ENCODE data around the gene DMRT1. TPM values are rescaled to one million over a fixed set of nuclear protein-coding genes. Genes with fewer than 3 reads are reported as not detected.

DMRT1 gene
- total and polyA plus RNA-seq, 5 donors from 2014 or later: not detected

- H3K4me1 ChIP-seq (ENCODE audit: control insufficient read depth, insufficient read depth, low read length, poor library complexity, severe bottlenecking): no peaks in the 10 kb centered on the region
- ATAC-seq (ENCODE audit: low read depth in 2 of 2) (no peak), DNase-seq (no peak)
- Mint-ChIP-seq H3K4me1 (no peaks in the 10 kb centered on the region), H3K9me3 (peaks cover 0 to 2% (median 0%) of the 10 kb centered on the region in 7 donors), H3K4me3 (no peak overlapping the region), H3K27ac (no peak overlapping the region), H3K36me3 (no peaks in the 10 kb centered on the region), H3K27me3 (peaks cover 23% of the 10 kb centered on the region)
- H3K4me3 ChIP-seq (ENCODE audit: low read depth, low read length): no peak overlapping the region
- H3K36me3 ChIP-seq (ENCODE audit: control insufficient read depth, insufficient read depth, low read length): no peaks in the 10 kb centered on the region
- peaks cover 11% of the 10 kb centered on the region for H3K27me3 ChIP-seq (ENCODE audit: control insufficient read depth, insufficient read depth, low read length)
- H3K9me3 ChIP-seq (ENCODE audit: control insufficient read depth in 2 of 2, low read length in 2 of 2): no peaks in the 10 kb centered on the region
- H3K27ac ChIP-seq (ENCODE audit: insufficient read depth, low read length, poor library complexity, severe bottlenecking): no peak overlapping the region
Observed at GRCh38 chr9:959105-959504, 117.6 kb downstream of the DMRT1 start.

- Mint-ChIP-seq H3K27ac (no peak overlapping the region), H3K27me3 (peaks cover 31% of the 10 kb centered on the region), H3K36me3 (no peaks in the 10 kb centered on the region), H3K4me1 (no peaks in the 10 kb centered on the region), H3K4me3 (no peak overlapping the region), H3K9me3 (peaks cover 0 to 2% (median 0%) of the 10 kb centered on the region in 7 donors)
- DNase-seq: no peak
- ATAC-seq (ENCODE audit: low read depth in 2 of 2): no peak
- Histone ChIP-seq H3K27ac (ENCODE audit: insufficient read depth, low read length, poor library complexity, severe bottlenecking) (no peak overlapping the region), H3K36me3 (ENCODE audit: control insufficient read depth, insufficient read depth, low read length) (no peaks in the 10 kb centered on the region), H3K9me3 (ENCODE audit: control insufficient read depth in 2 of 2, low read length in 2 of 2) (no peaks in the 10 kb centered on the region), H3K4me3 (ENCODE audit: low read depth, low read length) (no peak overlapping the region), H3K27me3 (ENCODE audit: control insufficient read depth, insufficient read depth, low read length) (peaks cover 14% of the 10 kb centered on the region), H3K4me1 (ENCODE audit: control insufficient read depth, insufficient read depth, low read length, poor library complexity, severe bottlenecking) (no peaks in the 10 kb centered on the region)
Observed at GRCh38 chr9:959914-960313, 118.4 kb downstream of the DMRT1 start.

DNA sequence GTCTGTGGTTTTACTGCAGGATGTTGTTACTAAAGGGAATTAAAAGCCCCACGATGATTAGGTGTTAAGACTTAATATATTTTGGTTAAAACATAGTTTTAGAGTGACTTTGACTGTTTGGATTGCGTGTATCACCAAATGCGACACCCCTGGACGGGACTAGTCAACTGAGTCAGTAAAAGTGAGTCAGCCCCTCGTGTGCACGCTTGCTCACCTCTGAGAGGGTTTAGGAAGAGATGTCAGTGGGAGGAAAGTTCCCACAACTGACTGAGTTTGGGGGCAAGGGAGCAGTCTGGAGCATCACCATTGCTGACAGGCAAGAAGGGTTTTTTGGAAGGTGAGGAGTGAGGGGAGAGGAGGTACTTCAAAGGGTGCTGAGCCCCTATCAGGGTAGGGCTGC is 120.5 kb downstream of the DMRT1 start:
- Histone ChIP-seq H3K4me1 (ENCODE audit: control insufficient read depth, insufficient read depth, low read length, poor library complexity, severe bottlenecking) (no peaks in the 10 kb centered on the region), H3K9me3 (ENCODE audit: control insufficient read depth in 2 of 2, low read length in 2 of 2) (no peaks in the 10 kb centered on the region), H3K36me3 (ENCODE audit: control insufficient read depth, insufficient read depth, low read length) (no peaks in the 10 kb centered on the region), H3K27me3 (ENCODE audit: control insufficient read depth, insufficient read depth, low read length) (peaks cover 33% of the 10 kb centered on the region), H3K4me3 (ENCODE audit: low read depth, low read length) (no peak overlapping the region), H3K27ac (ENCODE audit: insufficient read depth, low read length, poor library complexity, severe bottlenecking) (no peak overlapping the region)
- Mint-ChIP-seq H3K4me1 (no peaks in the 10 kb centered on the region), H3K27me3 (peaks cover 48% of the 10 kb centered on the region), H3K9me3 (peaks cover 0 to 2% (median 0%) of the 10 kb centered on the region in 7 donors), H3K27ac (no peak overlapping the region), H3K4me3 (no peak overlapping the region), H3K36me3 (no peaks in the 10 kb centered on the region)
- DNase-seq: no peak
- ATAC-seq (ENCODE audit: low read depth in 2 of 2): no peak

DNA sequence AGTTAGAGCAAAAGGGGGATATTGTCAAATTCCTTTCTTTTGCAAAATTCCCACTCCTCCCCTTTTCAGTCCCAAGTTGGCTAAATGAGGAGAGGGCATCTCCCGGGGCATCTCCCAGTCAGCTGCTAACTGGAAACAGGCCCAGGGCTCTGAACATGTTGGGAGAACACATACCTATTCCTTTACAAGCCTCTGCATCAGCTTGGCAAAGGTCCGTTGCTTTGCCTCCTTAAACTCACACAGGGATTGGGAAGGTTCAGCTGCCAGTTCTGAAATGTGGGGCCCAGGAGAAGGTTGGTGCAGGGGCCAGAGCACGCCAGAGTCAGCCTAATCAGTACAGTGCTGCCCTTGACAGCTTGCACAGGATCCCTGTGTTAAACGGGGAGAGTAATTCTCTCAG is 124.0 kb downstream of the DMRT1 start:
- peaks cover 0 to 12% (median 8%) of the 10 kb centered on the region in 4 donors for H3K4me1 Mint-ChIP-seq
- peaks cover 75% of the 10 kb centered on the region for H3K27me3 Mint-ChIP-seq
- Histone ChIP-seq H3K4me1 (ENCODE audit: control insufficient read depth, insufficient read depth, low read length, poor library complexity, severe bottlenecking) (peaks cover 6% of the 10 kb centered on the region), H3K9me3 (ENCODE audit: control insufficient read depth in 2 of 2, low read length in 2 of 2) (no peaks in the 10 kb centered on the region), H3K27me3 (ENCODE audit: control insufficient read depth, insufficient read depth, low read length) (peaks cover 53% of the 10 kb centered on the region), H3K27ac (ENCODE audit: insufficient read depth, low read length, poor library complexity, severe bottlenecking) (no peak overlapping the region), H3K4me3 (ENCODE audit: low read depth, low read length) (no peak overlapping the region), H3K36me3 (ENCODE audit: control insufficient read depth, insufficient read depth, low read length) (no peaks in the 10 kb centered on the region)
- DNase-seq (no peak), ATAC-seq (ENCODE audit: low read depth in 2 of 2) (no peak)
- peaks cover 0 to 5% (median 2%) of the 10 kb centered on the region in 7 donors for H3K9me3 Mint-ChIP-seq
- H3K4me3 Mint-ChIP-seq: no peak overlapping the region
- H3K36me3 Mint-ChIP-seq: no peaks in the 10 kb centered on the region
- H3K27ac Mint-ChIP-seq: no peak overlapping the region

- ATAC-seq (ENCODE audit: low read depth in 2 of 2) (no peak), DNase-seq (no peak)
- no peak overlapping the region for H3K27ac ChIP-seq (ENCODE audit: insufficient read depth, low read length, poor library complexity, severe bottlenecking)
- H3K4me3 ChIP-seq (ENCODE audit: low read depth, low read length): no peak overlapping the region
- H3K9me3 Mint-ChIP-seq: peaks cover 0 to 5% (median 2%) of the 10 kb centered on the region in 7 donors
- H3K27ac Mint-ChIP-seq: no peak overlapping the region
- peaks cover 53% of the 10 kb centered on the region for H3K27me3 ChIP-seq (ENCODE audit: control insufficient read depth, insufficient read depth, low read length)
- no peaks in the 10 kb centered on the region for H3K9me3 ChIP-seq (ENCODE audit: control insufficient read depth in 2 of 2, low read length in 2 of 2)
- H3K4me3 Mint-ChIP-seq: no peak overlapping the region
- no peaks in the 10 kb centered on the region for H3K36me3 ChIP-seq (ENCODE audit: control insufficient read depth, insufficient read depth, low read length)
- peaks cover 0 to 12% (median 8%) of the 10 kb centered on the region in 4 donors for H3K4me1 Mint-ChIP-seq
- H3K36me3 Mint-ChIP-seq: no peaks in the 10 kb centered on the region
- peaks cover 80% of the 10 kb centered on the region for H3K27me3 Mint-ChIP-seq
- H3K4me1 ChIP-seq (ENCODE audit: control insufficient read depth, insufficient read depth, low read length, poor library complexity, severe bottlenecking): peaks cover 11% of the 10 kb centered on the region
Observed at GRCh38 chr9:966870-967269, 125.4 kb downstream of the DMRT1 start.

- H3K9me3 Mint-ChIP-seq: peaks cover 0 to 3% (median 2%) of the 10 kb centered on the region in 7 donors
- H3K4me1 Mint-ChIP-seq: peaks cover 0 to 13% (median 9%) of the 10 kb centered on the region in 4 donors
- ATAC-seq (ENCODE audit: low read depth in 2 of 2) (no peak), DNase-seq (no peak)
- no peak overlapping the region for H3K4me3 Mint-ChIP-seq
- no peaks in the 10 kb centered on the region for H3K9me3 ChIP-seq (ENCODE audit: control insufficient read depth in 2 of 2, low read length in 2 of 2)
- H3K36me3 Mint-ChIP-seq: no peaks in the 10 kb centered on the region
- H3K4me3 ChIP-seq (ENCODE audit: low read depth, low read length): no peak overlapping the region
- no peak overlapping the region for H3K27ac ChIP-seq (ENCODE audit: insufficient read depth, low read length, poor library complexity, severe bottlenecking)
- no peaks in the 10 kb centered on the region for H3K36me3 ChIP-seq (ENCODE audit: control insufficient read depth, insufficient read depth, low read length)
- peaks cover 17% of the 10 kb centered on the region for H3K4me1 ChIP-seq (ENCODE audit: control insufficient read depth, insufficient read depth, low read length, poor library complexity, severe bottlenecking)
- H3K27me3 ChIP-seq (ENCODE audit: control insufficient read depth, insufficient read depth, low read length): peaks cover 55% of the 10 kb centered on the region
- H3K27me3 Mint-ChIP-seq: peaks cover 84% of the 10 kb centered on the region
- no peak overlapping the region for H3K27ac Mint-ChIP-seq
Observed at GRCh38 chr9:967436-967835, 125.9 kb downstream of the DMRT1 start.

GRCh38 chr9:967903-968641 is 126.6 kb downstream of the DMRT1 start:
- Mint-ChIP-seq H3K27ac (no peak overlapping the region), H3K4me1 (peaks cover 0 to 13% (median 9%) of the 10 kb centered on the region in 4 donors), H3K27me3 (peaks cover 82% of the 10 kb centered on the region), H3K4me3 (no peak overlapping the region), H3K9me3 (peaks cover 0 to 3% (median 2%) of the 10 kb centered on the region in 7 donors), H3K36me3 (no peaks in the 10 kb centered on the region)
- Histone ChIP-seq H3K9me3 (ENCODE audit: control insufficient read depth in 2 of 2, low read length in 2 of 2) (no peaks in the 10 kb centered on the region), H3K4me1 (ENCODE audit: control insufficient read depth, insufficient read depth, low read length, poor library complexity, severe bottlenecking) (peaks cover 18% of the 10 kb centered on the region), H3K27me3 (ENCODE audit: control insufficient read depth, insufficient read depth, low read length) (peaks cover 49% of the 10 kb centered on the region), H3K4me3 (ENCODE audit: low read depth, low read length) (no peak overlapping the region), H3K27ac (ENCODE audit: insufficient read depth, low read length, poor library complexity, severe bottlenecking) (no peak overlapping the region), H3K36me3 (ENCODE audit: control insufficient read depth, insufficient read depth, low read length) (no peaks in the 10 kb centered on the region)
- ATAC-seq (ENCODE audit: low read depth in 2 of 2) (no peak), DNase-seq (no peak)

Data from CD4-positive, CD25-positive, alpha-beta regulatory T cell (primary cell).